CD14-positive monocyte (primary cell): Measurements from ENCODE around the gene COQ10B. TPM values are rescaled to one million over a fixed set of nuclear protein-coding genes. Genes with fewer than 3 reads are reported as not detected.
A peak's percentile ranks its signal among the peaks of the same experiment; 100 is the strongest.

Source experiments
- DNase-seq, 3 donors: peaks; one replicate each; pipeline ENCODE4 v3.0.0-alpha.2; 2011 to 2022
- H2AFZ ChIP-seq: 2 replicates; pipeline ENCODE4 v1.6.0; 2012; ENCODE audit warnings: mild to moderate bottlenecking, low read depth, low read length, inconsistent platforms; ENCODE audit not compliant: insufficient read depth, poor library complexity, severe bottlenecking
- H3K27ac ChIP-seq, 2 donors: 1 replicate in 1 of 2; 2 replicates in 1 of 2; pipeline ENCODE4 v1.5.1; 2012 to 2013; ENCODE audit warnings: low read length in 2 of 2, control low read depth in 1 of 2, inconsistent platforms in 1 of 2, low read depth in 1 of 2, mild to moderate bottlenecking in 1 of 2
- H3K27me3 ChIP-seq, 2 donors: one replicate each; pipeline versions ENCODE4 v1.6.0 to v1.6.1; 2011 to 2013; ENCODE audit warnings: low read length in 2 of 2; ENCODE audit not compliant: control insufficient read depth in 2 of 2, insufficient read depth in 2 of 2
- H3K36me3 ChIP-seq, 2 donors: replicated peaks in 1 of 2; 1 replicate in 1 of 2; 2 replicates in 1 of 2; pipeline versions ENCODE4 v1.5.1 to v1.6.1; 2012 to 2013; ENCODE audit warnings: low read length in 2 of 2, control low read depth in 1 of 2, inconsistent platforms in 1 of 2, mild to moderate bottlenecking in 1 of 2; ENCODE audit not compliant: insufficient read depth in 2 of 2, control insufficient read depth in 1 of 2
- H3K4me1 ChIP-seq, 2 donors: 1 replicate in 1 of 2; 2 replicates in 1 of 2; pipeline versions ENCODE4 v1.5.1 to v1.6.1; 2012 to 2013; ENCODE audit warnings: low read length in 2 of 2, control low read depth in 1 of 2, inconsistent platforms in 1 of 2, mild to moderate bottlenecking in 1 of 2, moderate library complexity in 1 of 2; ENCODE audit not compliant: insufficient read depth in 2 of 2, control insufficient read depth in 1 of 2
- H3K4me2 ChIP-seq: replicated peaks from 2 replicates; pipeline ENCODE3; 2012; ENCODE audit warnings: low read length, moderate library complexity, mild to moderate bottlenecking; ENCODE audit not compliant: poor library complexity, severe bottlenecking; ENCODE audit errors: extremely low read depth
- H3K4me3 ChIP-seq, 3 experiments: fragments of 200-600 bp in 1 of 3; sonication (generic) in 1 of 3; replicated peaks in 1 of 3; 1 replicate in 2 of 3; 2 replicates in 1 of 3; pipeline ENCODE4 v1.5.1; 2011 to 2013; ENCODE audit warnings: low read length in 3 of 3, mild to moderate bottlenecking in 3 of 3, control low read depth in 2 of 3, low read depth in 2 of 3, inconsistent platforms in 1 of 3, moderate library complexity in 1 of 3
- H3K79me2 ChIP-seq: 2 replicates; pipeline ENCODE4 v1.6.0; 2012; ENCODE audit warnings: mild to moderate bottlenecking, control low read depth, inconsistent platforms, low read length, moderate library complexity; ENCODE audit not compliant: insufficient read depth
- H3K9ac ChIP-seq: 2 replicates; pipeline ENCODE4 v1.6.0; 2017; ENCODE audit warnings: low read length, mild to moderate bottlenecking; ENCODE audit not compliant: insufficient read depth, poor library complexity, severe bottlenecking
- H3K9me3 ChIP-seq, 2 donors: replicated peaks in 1 of 2; 1 replicate in 1 of 2; 2 replicates in 1 of 2; pipeline versions ENCODE4 v1.5.1 to v1.6.1; 2012 to 2013; ENCODE audit warnings: low read length in 2 of 2, control low read depth in 1 of 2; ENCODE audit not compliant: control insufficient read depth in 1 of 2, insufficient read depth in 1 of 2
- H4K20me1 ChIP-seq: 2 replicates; pipeline ENCODE4 v1.6.0; 2012; ENCODE audit warnings: mild to moderate bottlenecking, low read length, control low read depth, moderate library complexity; ENCODE audit not compliant: insufficient read depth
- H3K27ac Mint-ChIP-seq, 7 donors: one replicate each; pipeline ENCODE4 v1.8.0; 2020; ENCODE audit warnings: mild to moderate bottlenecking in 7 of 7, mixed read lengths in 7 of 7, moderate library complexity in 6 of 7, inconsistent platforms in 2 of 7
- H3K27me3 Mint-ChIP-seq, 3 donors: one replicate each; pipeline ENCODE4 v1.8.0; 2021 to 2022; ENCODE audit warnings: low read depth in 3 of 3, mild to moderate bottlenecking in 3 of 3, mixed read lengths in 3 of 3, moderate library complexity in 3 of 3, inconsistent platforms in 1 of 3
- H3K36me3 Mint-ChIP-seq, 2 donors: one replicate each; pipeline ENCODE4 v1.8.0; 2020; ENCODE audit warnings: mixed read lengths in 2 of 2, inconsistent platforms in 1 of 2, mild to moderate bottlenecking in 1 of 2
- H3K4me1 Mint-ChIP-seq: one replicate; pipeline ENCODE4 v1.8.0; 2020; ENCODE audit warnings: mild to moderate bottlenecking, mixed read lengths
- H3K4me3 Mint-ChIP-seq, 2 donors: one replicate each; pipeline ENCODE4 v1.8.0; 2020; ENCODE audit warnings: mild to moderate bottlenecking in 2 of 2, mixed read lengths in 2 of 2, moderate library complexity in 1 of 2
- H3K9me3 Mint-ChIP-seq, 7 donors: one replicate each; pipeline ENCODE4 v1.8.0; 2020 to 2022; ENCODE audit warnings: mixed read lengths in 7 of 7, mild to moderate bottlenecking in 6 of 7, moderate library complexity in 6 of 7, inconsistent platforms in 2 of 7
- WGBS: methylation state at CpG from one replicate; pipeline ENCODE4 v1.1.5; 2013; ENCODE audit warnings: missing lambda C conversion rate; ENCODE audit not compliant: insufficient coverage; 5-methylcytosine and 5-hydroxymethylcytosine counted together
- intact Hi-C, 2 donors: fragments of 100-400 bp; cut with micrococcal nuclease; formaldehyde crosslinking; loops; one replicate each; pipeline versions ENCODE4 v1.15.0 to v1.15.1; 2023
- polyA plus RNA-seq, 3 donors: library from polyadenylated mRNA; depleted of rRNA in 1 of 3; unstranded in 2 of 3; stranded (reverse) in 1 of 3; fragments of 300-500 nt in 2 of 3; fragments of >200 nt in 1 of 3; fragmentation: Illumina TruSeq in 2 of 3; gene quantifications; 1 replicate in 2 of 3; 2 replicates in 1 of 3; pipeline ENCODE4 v1.2.3, GENCODE V29; 2012 to 2021
- TF ChIP-seq, protein P1 (sequence below): fragments of 200-600 bp; IDR thresholded peaks from one replicate; pipeline ENCODE4 v1.8.0; 2022; ENCODE audit warnings: antibody characterized with exemption, mild to moderate bottlenecking

The COQ10B gene
- polyA plus RNA-seq, 3 donors, result 6.7 to 46.6 (median 38.3) TPM

GRCh38 chr2:197433780-197434438 is 19.4 kb upstream of the COQ10B start:
- Histone ChIP-seq H3K4me1 (peaks cover 40 to 43% of the 10 kb centered on the region in 2 donors), H3K36me3 (peaks cover 4 to 10% of the 10 kb centered on the region in 2 donors), H3K79me2 (peaks cover 74% of the 10 kb centered on the region), H3K9ac (peak overlapping the region; percentile 98), H3K27me3 (no peaks in the 10 kb centered on the region), H3K4me2 (peak overlapping the region; percentile 84), H3K4me3 (peak overlapping the region; percentile 73 to 96 (median 91)), H3K27ac (peak overlapping the region; percentile 96 to 99), H3K9me3 (no peaks in the 10 kb centered on the region), H2AFZ (peak overlapping the region; percentile 94), H4K20me1 (peaks cover 41% of the 10 kb centered on the region)
- intact Hi-C loops, result loop anchor here (1.0 to 5.0 kb wide), 2 partner anchors 19 to 83 kb away; partner anchors contain the start of genes COQ10B (in 1 of the 2) and MOB4 (in 1 of the 2)
- Mint-ChIP-seq H3K9me3 (no peaks in the 10 kb centered on the region), H3K4me3 (peak overlapping the region; percentile 95 to 99), H3K4me1 (peaks cover 45% of the 10 kb centered on the region), H3K36me3 (peaks cover under 1 to 3% of the 10 kb centered on the region in 2 donors), H3K27me3 (no peaks in the 10 kb centered on the region), H3K27ac (peak overlapping the region; percentile 100)
- TF ChIP-seq, protein P1, sequence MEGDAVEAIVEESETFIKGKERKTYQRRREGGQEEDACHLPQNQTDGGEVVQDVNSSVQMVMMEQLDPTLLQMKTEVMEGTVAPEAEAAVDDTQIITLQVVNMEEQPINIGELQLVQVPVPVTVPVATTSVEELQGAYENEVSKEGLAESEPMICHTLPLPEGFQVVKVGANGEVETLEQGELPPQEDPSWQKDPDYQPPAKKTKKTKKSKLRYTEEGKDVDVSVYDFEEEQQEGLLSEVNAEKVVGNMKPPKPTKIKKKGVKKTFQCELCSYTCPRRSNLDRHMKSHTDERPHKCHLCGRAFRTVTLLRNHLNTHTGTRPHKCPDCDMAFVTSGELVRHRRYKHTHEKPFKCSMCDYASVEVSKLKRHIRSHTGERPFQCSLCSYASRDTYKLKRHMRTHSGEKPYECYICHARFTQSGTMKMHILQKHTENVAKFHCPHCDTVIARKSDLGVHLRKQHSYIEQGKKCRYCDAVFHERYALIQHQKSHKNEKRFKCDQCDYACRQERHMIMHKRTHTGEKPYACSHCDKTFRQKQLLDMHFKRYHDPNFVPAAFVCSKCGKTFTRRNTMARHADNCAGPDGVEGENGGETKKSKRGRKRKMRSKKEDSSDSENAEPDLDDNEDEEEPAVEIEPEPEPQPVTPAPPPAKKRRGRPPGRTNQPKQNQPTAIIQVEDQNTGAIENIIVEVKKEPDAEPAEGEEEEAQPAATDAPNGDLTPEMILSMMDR, result no peak
- 0% methylated on average over 9 of the region's 11 CpGs for WGBS
- DNase-seq, result no peak

DNA sequence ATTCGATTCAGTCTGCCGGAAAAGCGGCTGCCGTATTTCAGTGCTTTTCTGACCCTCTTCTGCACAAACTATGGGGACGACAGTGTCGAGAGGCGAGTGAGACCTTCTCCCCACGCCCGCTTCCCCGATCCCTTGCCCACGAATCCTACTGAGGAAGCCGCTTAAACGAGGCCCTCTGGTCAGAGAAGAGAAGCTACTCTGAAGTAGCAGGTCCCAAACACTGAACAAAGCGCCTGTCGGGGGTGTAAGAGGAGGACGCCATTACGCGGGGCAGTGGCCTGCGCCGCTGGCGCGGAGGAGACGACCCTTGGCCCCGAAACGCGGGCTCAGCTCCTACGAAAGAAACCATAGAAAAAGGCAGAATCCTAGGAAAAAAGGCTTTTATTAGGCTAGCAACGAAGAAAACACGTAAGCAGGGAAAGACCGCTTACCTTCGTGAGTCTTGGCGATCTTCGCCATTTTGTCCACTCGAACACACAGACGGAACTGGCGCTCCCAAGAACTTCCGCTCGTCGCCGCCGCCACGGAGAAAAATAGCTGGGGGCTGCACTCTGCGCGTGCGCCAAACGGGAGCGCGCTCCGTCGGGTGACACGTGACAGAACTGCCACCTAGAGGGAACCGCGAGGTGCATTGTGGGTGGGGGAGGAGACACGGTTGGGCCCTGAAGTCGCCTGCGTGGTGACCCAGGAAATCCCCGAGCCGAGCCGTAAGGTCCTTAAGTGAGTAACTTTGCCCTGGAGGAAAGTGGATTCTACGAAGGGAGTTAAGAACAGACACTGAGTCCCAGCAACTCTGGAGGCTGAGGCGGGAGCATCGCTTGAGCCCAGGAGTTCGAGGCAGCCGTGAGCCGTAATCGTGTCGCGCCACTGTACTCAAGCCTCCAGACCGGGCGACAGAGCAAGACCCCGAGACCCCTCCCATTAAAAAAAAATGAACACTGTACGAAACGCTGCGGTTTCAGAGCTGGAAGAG is 18.5 kb upstream of the COQ10B start, which contains the start of gene SF3B1:
TSS of gene SF3B1 (minus strand) at position 488 of the 973 bp plus-strand sequence. CDS start at position 459, 29 bp downstream.
- intact Hi-C loops, result loop anchor here in 1 of 2 donors (1.0 to 5.0 kb wide), 3 partner anchors 18 to 82 kb away; partner anchors contain the start of genes COQ10B, HSPE1 and MOB4
- H3K27me3 ChIP-seq, result no peaks in the 10 kb centered on the region
- peaks cover 40 to 43% of the 10 kb centered on the region in 2 donors for H3K4me1 ChIP-seq
- peaks cover 32% of the 10 kb centered on the region for H4K20me1 ChIP-seq
- no peaks in the 10 kb centered on the region for H3K9me3 Mint-ChIP-seq
- H3K4me1 Mint-ChIP-seq, result peaks cover 44% of the 10 kb centered on the region
- peaks cover 0 to 2% of the 10 kb centered on the region in 2 donors for H3K36me3 Mint-ChIP-seq
- H3K36me3 ChIP-seq, result peaks cover 0 to 1% of the 10 kb centered on the region in 2 donors
- H3K4me3 ChIP-seq, result peak within 1 kb of the TSS; percentile 91 to 96 (median 91)
- H3K79me2 ChIP-seq, result peaks cover 64% of the 10 kb centered on the region
- under 1% methylated on average over 61 of the region's 74 CpGs for WGBS
- no peaks in the 10 kb centered on the region for H3K27me3 Mint-ChIP-seq
- DNase-seq, result peak; percentile 99 to 100 (median 99)
- H3K9ac ChIP-seq, result peak within 1 kb of the TSS; percentile 98
- peak within 1 kb of the TSS; percentile 84 for H3K4me2 ChIP-seq
- peak within 1 kb of the TSS; percentile 96 to 99 for H3K27ac ChIP-seq
- H2AFZ ChIP-seq, result peak within 1 kb of the TSS; percentile 94
- H3K9me3 ChIP-seq, result no peaks in the 10 kb centered on the region
- TF ChIP-seq, protein P1, result no peak
- H3K27ac Mint-ChIP-seq, result peak within 1 kb of the TSS; percentile 100
- H3K4me3 Mint-ChIP-seq, result peak within 1 kb of the TSS; percentile 95 to 99
